Trophoblast cell (in vitro differentiated cells and primary cell): ENCODE results near the gene UACA.

Experiments
- DNase-seq, 2 donors: peaks; one replicate each; pipeline ENCODE4 v3.0.0-alpha.2; 2016
- H2AFZ ChIP-seq: 2 replicates; pipeline ENCODE4 v1.6.1; 2013; ENCODE audit warnings: low read length, moderate library complexity, mild to moderate bottlenecking; ENCODE audit not compliant: insufficient read depth, poor library complexity
- H2AK5ac ChIP-seq: 2 replicates; pipeline ENCODE4 v1.6.1; 2013; ENCODE audit warnings: mild to moderate bottlenecking, low read length
- H2BK120ac ChIP-seq: 2 replicates; pipeline ENCODE4 v1.6.1; 2013; ENCODE audit warnings: low read length, mild to moderate bottlenecking, moderate library complexity; ENCODE audit not compliant: insufficient read depth, poor library complexity
- H2BK12ac ChIP-seq: 2 replicates; pipeline ENCODE4 v1.6.1; 2013; ENCODE audit warnings: mild to moderate bottlenecking, low read length, moderate library complexity
- H2BK5ac ChIP-seq: 2 replicates; pipeline ENCODE4 v1.6.1; 2013; ENCODE audit warnings: low read length, low read depth, moderate library complexity, mild to moderate bottlenecking; ENCODE audit not compliant: poor library complexity
- H3K14ac ChIP-seq: 2 replicates; pipeline ENCODE4 v1.6.1; 2013; ENCODE audit warnings: mild to moderate bottlenecking, low read length
- H3K18ac ChIP-seq: 2 replicates; pipeline ENCODE4 v1.6.1; 2013; ENCODE audit warnings: mild to moderate bottlenecking, low read length
- H3K23ac ChIP-seq: 2 replicates; pipeline ENCODE4 v1.6.1; 2013; ENCODE audit warnings: low read length
- H3K27ac ChIP-seq: 2 replicates; pipeline ENCODE4 v1.5.1; 2013; ENCODE audit warnings: low read depth, mild to moderate bottlenecking, inconsistent platforms, low read length, moderate library complexity
- H3K27me3 ChIP-seq: 2 replicates; pipeline ENCODE4 v1.6.1; 2013; ENCODE audit warnings: inconsistent platforms, mild to moderate bottlenecking, low read length, moderate library complexity; ENCODE audit not compliant: insufficient read depth
- H3K36me3 ChIP-seq, 2 experiments: 1 replicate in 1 of 2; 2 replicates in 1 of 2; pipeline ENCODE4 v1.6.1; 2013; ENCODE audit warnings: low read length in 2 of 2, mild to moderate bottlenecking in 2 of 2, moderate library complexity in 1 of 2; ENCODE audit not compliant: insufficient read depth in 2 of 2, control insufficient read depth in 1 of 2
- H3K4ac ChIP-seq: 2 replicates; pipeline ENCODE4 v1.6.1; 2013; ENCODE audit warnings: low read depth, mild to moderate bottlenecking, low read length, moderate library complexity
- H3K4me1 ChIP-seq, 2 experiments: 1 replicate in 1 of 2; 2 replicates in 1 of 2; pipeline ENCODE4 v1.6.1; 2013; ENCODE audit warnings: low read length in 2 of 2, mild to moderate bottlenecking in 2 of 2, moderate library complexity in 1 of 2; ENCODE audit not compliant: insufficient read depth in 2 of 2, control insufficient read depth in 1 of 2
- H3K4me2 ChIP-seq: 2 replicates; pipeline ENCODE4 v1.6.1; 2013; ENCODE audit warnings: inconsistent platforms, mild to moderate bottlenecking, low read length, moderate library complexity
- H3K4me3 ChIP-seq: 2 replicates; pipeline ENCODE4 v1.5.1; 2013; ENCODE audit warnings: mild to moderate bottlenecking, low read depth, low read length, inconsistent platforms
- H3K79me1 ChIP-seq: one replicate; pipeline ENCODE4 v1.6.1; 2013; ENCODE audit warnings: low read length
- H3K79me2 ChIP-seq: 2 replicates; pipeline ENCODE4 v1.6.1; 2013; ENCODE audit warnings: low read length, mild to moderate bottlenecking; ENCODE audit not compliant: control insufficient read depth, insufficient read depth, poor library complexity
- H3K9ac ChIP-seq: 2 replicates; pipeline ENCODE4 v1.6.1; 2013; ENCODE audit warnings: mild to moderate bottlenecking, low read length
- H3K9me3 ChIP-seq: 2 replicates; pipeline ENCODE4 v1.6.1; 2013; ENCODE audit warnings: low read depth, mild to moderate bottlenecking, control low read depth, inconsistent platforms, low read length; ENCODE audit not compliant: insufficient read depth
- H4K12ac ChIP-seq: 2 replicates; pipeline ENCODE4 v1.6.1; 2013; ENCODE audit warnings: low read depth, mild to moderate bottlenecking, low read length, moderate library complexity
- H4K8ac ChIP-seq: 2 replicates; pipeline ENCODE4 v1.6.1; 2013; ENCODE audit warnings: low read depth, mild to moderate bottlenecking, low read length, moderate library complexity
- H4K91ac ChIP-seq: one replicate; pipeline ENCODE4 v1.6.1; 2013; ENCODE audit warnings: low read depth, mild to moderate bottlenecking, low read length, moderate library complexity
- WGBS: extraction: QIAGEN DNeasy Blood & Tissue Kit; methylation state at CpG from one replicate; pipeline ENCODE4 v1.1.7; 2013; ENCODE audit warnings: missing lambda C conversion rate; ENCODE audit not compliant: insufficient read length, insufficient coverage; ENCODE audit errors: extremely low coverage; 5-methylcytosine and 5-hydroxymethylcytosine counted together

UACA gene

DNA sequence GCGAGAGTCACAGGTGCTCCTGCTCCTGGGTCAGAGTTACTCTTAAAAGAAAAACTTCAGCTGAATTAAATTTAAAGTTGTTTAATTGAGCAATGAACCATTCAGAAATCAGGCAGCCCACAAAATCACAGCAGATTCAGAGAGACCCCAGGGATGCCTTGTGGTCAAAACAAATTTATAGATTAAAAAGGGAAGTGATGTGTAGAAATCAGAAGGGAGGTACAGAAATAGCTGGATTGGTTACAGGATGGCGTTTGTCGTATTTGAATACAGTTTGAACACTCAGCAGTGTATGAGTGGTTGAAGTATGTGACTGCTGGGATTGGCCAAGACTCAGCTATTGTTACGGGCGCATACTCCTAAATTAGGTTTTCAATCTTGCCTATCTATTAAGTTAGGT, 58.6 kb downstream of the UACA start:
- Histone ChIP-seq H3K4ac (no peak overlapping the region), H3K79me2 (no peaks in the 10 kb centered on the region), H4K12ac (no peak overlapping the region), H3K27me3 (no peaks in the 10 kb centered on the region), H4K8ac (no peak overlapping the region), H3K4me2 (no peak overlapping the region), H3K14ac (no peak overlapping the region), H3K9ac (no peak overlapping the region), H3K27ac (no peak overlapping the region), H3K18ac (no peak overlapping the region), H2AFZ (no peak overlapping the region), H3K4me1 (peaks cover 0 to 3% of the 10 kb centered on the region in 2 experiments), H3K79me1 (peaks cover 4% of the 10 kb centered on the region), H3K23ac (no peak overlapping the region), H2BK12ac (no peak overlapping the region), H3K9me3 (no peaks in the 10 kb centered on the region), H3K36me3 (no peaks in the 10 kb centered on the region), H4K91ac (no peak overlapping the region), H2BK5ac (no peak overlapping the region), H3K4me3 (no peak overlapping the region), H2AK5ac (no peak overlapping the region), H2BK120ac (no peak overlapping the region)
- DNase-seq: no peak
- no CpG with 5 or more reads among the region's 5 CpGs for WGBS

- Histone ChIP-seq H3K4ac (no peak overlapping the region), H4K91ac (no peak overlapping the region), H2AK5ac (no peak overlapping the region), H3K36me3 (no peaks in the 10 kb centered on the region), H3K27ac (no peak overlapping the region), H3K79me2 (no peaks in the 10 kb centered on the region), H3K79me1 (peaks cover 4% of the 10 kb centered on the region), H2BK5ac (no peak overlapping the region), H3K27me3 (no peaks in the 10 kb centered on the region), H3K14ac (peak overlapping the region; percentile 74), H3K9me3 (no peaks in the 10 kb centered on the region), H3K4me2 (no peak overlapping the region), H4K8ac (no peak overlapping the region), H2BK120ac (no peak overlapping the region), H3K4me1 (peaks cover 0 to 3% of the 10 kb centered on the region in 2 experiments), H3K4me3 (no peak overlapping the region), H3K18ac (no peak overlapping the region), H3K23ac (no peak overlapping the region), H2AFZ (no peak overlapping the region), H2BK12ac (no peak overlapping the region), H3K9ac (no peak overlapping the region), H4K12ac (no peak overlapping the region)
- WGBS: no CpG with 5 or more reads among the region's 2 CpGs
- no peak for DNase-seq
Measured at GRCh38 chr15:70704166-70704565, 59.2 kb downstream of the UACA start.

DNA sequence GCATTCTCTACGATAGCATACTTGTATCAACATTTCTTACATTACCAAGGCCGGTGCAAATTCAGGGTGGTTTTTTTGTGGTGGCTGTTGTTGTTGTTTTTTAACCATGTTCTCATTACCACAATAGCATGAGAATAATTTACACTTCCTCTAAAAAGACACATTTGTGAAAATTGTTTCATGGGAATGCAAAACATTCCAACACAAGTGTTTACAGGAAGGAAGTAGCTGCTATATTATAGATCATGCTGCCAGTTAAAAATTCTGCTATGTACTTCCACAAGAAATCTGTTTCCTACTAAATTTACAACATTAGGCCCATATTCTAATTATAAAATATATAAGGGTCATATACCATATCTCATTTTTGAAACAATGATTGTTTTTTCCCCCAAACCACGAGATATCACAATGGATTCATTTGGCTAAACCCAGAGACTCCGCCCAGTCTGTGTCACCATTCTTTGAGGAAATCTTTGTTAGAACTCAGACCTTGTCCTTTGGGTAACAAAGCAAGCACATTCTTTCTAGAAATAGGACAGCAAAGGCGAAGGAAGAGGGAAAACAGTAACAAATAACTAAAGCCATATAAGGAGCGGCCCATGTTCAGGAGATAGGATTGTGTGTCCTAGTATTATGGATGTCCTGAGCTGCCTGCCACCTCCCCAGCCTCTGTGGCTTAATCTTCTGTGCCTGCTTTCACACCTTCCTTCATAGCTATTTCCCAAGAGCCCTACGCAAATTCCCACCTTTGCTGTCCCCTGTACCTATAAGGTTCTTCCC, 60.1 kb downstream of the UACA start:
- no peaks in the 10 kb centered on the region for H3K36me3 ChIP-seq
- no CpG with 5 or more reads among the region's 7 CpGs for WGBS
- H3K4me3 ChIP-seq: no peak overlapping the region
- H3K4me2 ChIP-seq: no peak overlapping the region
- peak overlapping the region; percentile 61 for H2BK12ac ChIP-seq
- H4K12ac ChIP-seq: no peak overlapping the region
- peak overlapping the region; percentile 66 for H2BK120ac ChIP-seq
- no peak overlapping the region for H2AK5ac ChIP-seq
- no peaks in the 10 kb centered on the region for H3K9me3 ChIP-seq
- no peak overlapping the region for H3K23ac ChIP-seq
- peak overlapping the region; percentile 33 for H2BK5ac ChIP-seq
- H3K79me1 ChIP-seq: peaks cover 4% of the 10 kb centered on the region
- H2AFZ ChIP-seq: no peak overlapping the region
- H3K27ac ChIP-seq: peak overlapping the region; percentile 59
- H3K27me3 ChIP-seq: no peaks in the 10 kb centered on the region
- peak overlapping the region; percentile 75 for H3K18ac ChIP-seq
- peak overlapping the region; percentile 57 for H4K91ac ChIP-seq
- H3K4ac ChIP-seq: no peak overlapping the region
- H3K9ac ChIP-seq: no peak overlapping the region
- no peak for DNase-seq
- H3K4me1 ChIP-seq: peaks cover 0 to 3% of the 10 kb centered on the region in 2 experiments
- no peaks in the 10 kb centered on the region for H3K79me2 ChIP-seq
- no peak overlapping the region for H4K8ac ChIP-seq
- no peak overlapping the region for H3K14ac ChIP-seq

GRCh38 chr15:70702584-70702983, 60.8 kb downstream of the UACA start:
- Histone ChIP-seq H3K4me3 (no peak overlapping the region), H3K18ac (no peak overlapping the region), H3K79me1 (peaks cover 4% of the 10 kb centered on the region), H3K14ac (no peak overlapping the region), H3K36me3 (peaks cover 0 to 2% of the 10 kb centered on the region in 2 experiments), H3K4ac (no peak overlapping the region), H2BK5ac (no peak overlapping the region), H3K4me1 (peaks cover 0 to 3% of the 10 kb centered on the region in 2 experiments), H2BK12ac (no peak overlapping the region), H3K9me3 (no peaks in the 10 kb centered on the region), H4K91ac (no peak overlapping the region), H3K27me3 (no peaks in the 10 kb centered on the region), H2AFZ (no peak overlapping the region), H3K4me2 (no peak overlapping the region), H2AK5ac (no peak overlapping the region), H4K12ac (no peak overlapping the region), H4K8ac (no peak overlapping the region), H3K79me2 (no peaks in the 10 kb centered on the region), H3K9ac (no peak overlapping the region), H2BK120ac (no peak overlapping the region), H3K23ac (no peak overlapping the region), H3K27ac (no peak overlapping the region)
- no peak for DNase-seq
- WGBS: no CpG with 5 or more reads among the region's 2 CpGs
